PC-3 (cell line): Measurements from ENCODE around the gene MAP3K9. TPM values are rescaled to one million over a fixed set of nuclear protein-coding genes. Genes with fewer than 3 reads are reported as not detected.

Experiments
- ATAC-seq: fragments of 200-7000 bp; cut with Tn5 transposase; 2 replicates; pipeline ENCODE4 v1.9.1; 2020; ENCODE audit warnings: mild to moderate bottlenecking, moderate library complexity
- BruUV-seq: library from RNA; stranded (reverse); fragments of 400-500 nt; replicated peaks from 2 replicates; lab custom pipeline; 2021; lab: Mats Ljungman, UMichigan
- CTCF ChIA-PET: fragments of 300-600 bp; sonication (Branson Sonifier 250); formaldehyde crosslinking; loops from one replicate; lab custom pipeline; 2022; ENCODE audit warnings: antibody characterized with exemption; lab: Charles Lee
- POLR2A ChIA-PET: fragments of 300-600 bp; sonication (Branson Sonifier 250); formaldehyde crosslinking; loops from one replicate; lab custom pipeline; 2022; ENCODE audit warnings: antibody characterized with exemption; ENCODE audit not compliant: unreplicated experiment; lab: Charles Lee
- DNase-seq: peaks from one replicate; pipeline ENCODE4 v3.0.0-alpha.2; 2015
- H2AFZ ChIP-seq: fragments of 300-600 bp; sonication (generic); 2 replicates; pipeline ENCODE4 v1.6.0; 2016; ENCODE audit warnings: antibody characterized with exemption, low read length
- H3F3A ChIP-seq: fragments of 300-600 bp; sonication (generic); one replicate; pipeline ENCODE4 v1.6.0; 2017; ENCODE audit warnings: antibody characterized with exemption, low read length, control low read depth, mild to moderate bottlenecking; ENCODE audit not compliant: unreplicated experiment
- H3K27ac ChIP-seq: fragments of 300-600 bp; sonication (generic); 2 replicates; pipeline ENCODE4 v1.5.1; 2016; ENCODE audit warnings: mild to moderate bottlenecking, low read length
- H3K27me3 ChIP-seq: fragments of 300-600 bp; sonication (generic); 2 replicates; pipeline ENCODE4 v1.6.1; 2016; ENCODE audit warnings: low read length, mixed read lengths
- H3K36me3 ChIP-seq: fragments of 300-600 bp; sonication (generic); 2 replicates; pipeline ENCODE4 v1.6.1; 2016; ENCODE audit warnings: low read depth, mixed run types, low read length, mixed read lengths
- H3K4me1 ChIP-seq: fragments of 300-600 bp; sonication (generic); 2 replicates; pipeline ENCODE4 v1.5.1; 2016; ENCODE audit warnings: low read length; ENCODE audit not compliant: insufficient read depth
- H3K4me2 ChIP-seq: fragments of 300-600 bp; sonication (generic); 2 replicates; pipeline ENCODE4 v1.6.0; 2016; ENCODE audit warnings: low read length
- H3K4me3 ChIP-seq: fragments of 300-600 bp; sonication (generic); 2 replicates; pipeline ENCODE4 v1.5.1; 2016; ENCODE audit warnings: mild to moderate bottlenecking, low read length, mixed read lengths
- H3K79me2 ChIP-seq: fragments of 300-600 bp; sonication (generic); 2 replicates; pipeline ENCODE4 v1.6.1; 2017; ENCODE audit warnings: low read length, mixed read lengths
- H3K9ac ChIP-seq: fragments of 300-600 bp; sonication (generic); 2 replicates; pipeline ENCODE4 v1.6.0; 2016; ENCODE audit warnings: mild to moderate bottlenecking, low read length
- H3K9me2 ChIP-seq: fragments of 300-600 bp; sonication (generic); replicated peaks from 2 replicates; pipeline ENCODE4 v1.6.1; 2016; ENCODE audit warnings: mixed run types, low read length, mixed read lengths
- H3K9me3 ChIP-seq: fragments of 300-600 bp; sonication (generic); 2 replicates; pipeline ENCODE4 v1.6.1; 2016; ENCODE audit warnings: low read length, mixed read lengths
- H4K20me1 ChIP-seq: fragments of 300-600 bp; sonication (generic); 2 replicates; pipeline ENCODE4 v1.6.1; 2016; ENCODE audit warnings: low read length, mixed read lengths
- EZH2 ChIP-seq: fragments of 300-600 bp; sonication (generic); IDR thresholded peaks from one replicate; pipeline ENCODE4 v1.6.1; 2017; ENCODE audit warnings: antibody characterized with exemption, mild to moderate bottlenecking, low read length; ENCODE audit not compliant: unreplicated experiment
- EZH2phosphoT487 ChIP-seq: fragments of 300-600 bp; sonication (generic); IDR thresholded peaks from 2 replicates; pipeline ENCODE4 v1.6.1; 2018; ENCODE audit warnings: mild to moderate bottlenecking, antibody characterized with exemption, low read length, borderline replicate concordance
- intact Hi-C: fragments of 100-400 bp; cut with micrococcal nuclease; formaldehyde crosslinking; loops from 2 replicates; pipeline ENCODE4 v1.9.0; 2023
- total RNA-seq: library from RNA; depleted of rRNA; stranded (reverse); fragments of >200 nt; gene quantifications from 2 replicates; pipeline ENCODE4 v1.2.3, GENCODE V29; 2014
- TF ChIP-seq, protein P1 (sequence below): fragments of 300-600 bp; sonication (generic); conservative IDR thresholded peaks from 2 replicates; pipeline ENCODE4 v1.5.1; 2017; ENCODE audit warnings: antibody characterized with exemption, low read depth, mild to moderate bottlenecking, low read length

MAP3K9 gene
- total RNA-seq, 1 experiment from 2014 or later, result 13.4 TPM

DNA sequence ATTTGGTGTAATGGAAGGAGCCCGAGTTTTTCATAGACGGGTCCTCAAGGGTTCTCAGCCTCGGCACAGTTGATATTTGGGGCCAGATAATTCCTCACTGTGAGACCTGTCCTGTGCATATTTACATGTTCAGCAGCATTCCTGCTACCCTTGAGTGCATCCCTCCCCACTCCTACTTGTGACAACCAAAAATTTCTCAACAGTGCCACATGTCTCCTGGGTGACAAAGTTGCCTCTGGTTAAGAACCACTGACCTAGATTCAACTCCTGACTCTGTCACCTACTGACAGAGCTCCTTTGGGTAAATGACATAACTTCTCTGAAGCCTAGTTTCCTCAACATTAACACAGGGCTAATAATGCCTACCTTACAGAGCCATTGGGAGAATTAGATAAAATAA, 107.2 kb downstream of the MAP3K9 start:
- ATAC-seq, result no peak
- no TSS peak for BruUV-seq

DNA sequence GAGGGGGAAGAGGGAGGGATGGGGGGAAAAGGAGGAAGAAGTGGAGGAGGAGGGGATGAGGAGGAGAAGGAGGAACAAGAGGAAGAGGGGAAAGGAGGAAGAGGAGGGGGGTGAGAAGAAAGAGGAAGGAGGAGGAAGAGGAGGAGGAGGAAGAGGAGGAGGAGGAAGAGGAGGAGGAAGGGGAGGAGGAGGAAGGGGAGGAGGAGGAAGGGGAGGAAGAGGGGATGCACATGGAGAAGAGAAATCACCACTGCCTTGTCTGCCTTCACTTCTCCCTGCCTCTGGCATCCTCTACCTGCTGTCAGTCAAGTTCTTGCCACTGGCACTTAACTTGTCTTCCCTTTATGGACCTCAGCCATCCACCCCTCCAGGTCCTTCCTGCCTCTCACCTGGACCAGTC, 107.7 kb downstream of the MAP3K9 start:
- no peak overlapping the region for H3K4me3 ChIP-seq
- H3K9me2 ChIP-seq, result no peaks in the 10 kb centered on the region
- no peak overlapping the region for H2AFZ ChIP-seq
- no peaks in the 10 kb centered on the region for H3K27me3 ChIP-seq
- no peaks in the 10 kb centered on the region for H3K79me2 ChIP-seq
- no peaks in the 10 kb centered on the region for H3K36me3 ChIP-seq
- TF ChIP-seq EZH2 (no peak), EZH2phosphoT487 (no peak)
- TF ChIP-seq, protein P1, sequence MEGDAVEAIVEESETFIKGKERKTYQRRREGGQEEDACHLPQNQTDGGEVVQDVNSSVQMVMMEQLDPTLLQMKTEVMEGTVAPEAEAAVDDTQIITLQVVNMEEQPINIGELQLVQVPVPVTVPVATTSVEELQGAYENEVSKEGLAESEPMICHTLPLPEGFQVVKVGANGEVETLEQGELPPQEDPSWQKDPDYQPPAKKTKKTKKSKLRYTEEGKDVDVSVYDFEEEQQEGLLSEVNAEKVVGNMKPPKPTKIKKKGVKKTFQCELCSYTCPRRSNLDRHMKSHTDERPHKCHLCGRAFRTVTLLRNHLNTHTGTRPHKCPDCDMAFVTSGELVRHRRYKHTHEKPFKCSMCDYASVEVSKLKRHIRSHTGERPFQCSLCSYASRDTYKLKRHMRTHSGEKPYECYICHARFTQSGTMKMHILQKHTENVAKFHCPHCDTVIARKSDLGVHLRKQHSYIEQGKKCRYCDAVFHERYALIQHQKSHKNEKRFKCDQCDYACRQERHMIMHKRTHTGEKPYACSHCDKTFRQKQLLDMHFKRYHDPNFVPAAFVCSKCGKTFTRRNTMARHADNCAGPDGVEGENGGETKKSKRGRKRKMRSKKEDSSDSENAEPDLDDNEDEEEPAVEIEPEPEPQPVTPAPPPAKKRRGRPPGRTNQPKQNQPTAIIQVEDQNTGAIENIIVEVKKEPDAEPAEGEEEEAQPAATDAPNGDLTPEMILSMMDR, result no peak
- intact Hi-C loops, result no loop called here
- H3K4me1 ChIP-seq, result peaks cover 29% of the 10 kb centered on the region
- no TSS peak for BruUV-seq
- H3K27ac ChIP-seq, result no peak overlapping the region
- no peak overlapping the region for H3K4me2 ChIP-seq
- H3K9me3 ChIP-seq, result no peaks in the 10 kb centered on the region
- no peaks in the 10 kb centered on the region for H4K20me1 ChIP-seq
- CTCF ChIA-PET, result no interaction called here
- POLR2A ChIA-PET, result no interaction called here
- H3K9ac ChIP-seq, result no peak overlapping the region
- H3F3A ChIP-seq, result no peaks in the 10 kb centered on the region
- DNase-seq (no peak), ATAC-seq (no peak)

More for the DNA sequence above, 107.2 kb downstream of the MAP3K9 start:
- TF ChIP-seq, protein P1, result no peak
- TF ChIP-seq EZH2 (no peak), EZH2phosphoT487 (no peak)
- ChIA-PET POLR2A (no interaction called here), CTCF (interaction anchor here (0.7 kb wide), 1 partner anchor 11 kb away, joined by 3 read pairs; no protein-coding TSS in a partner anchor)
- no peak for DNase-seq
- Histone ChIP-seq H3K36me3 (no peaks in the 10 kb centered on the region), H3K4me1 (peaks cover 32% of the 10 kb centered on the region), H2AFZ (no peak overlapping the region), H3K4me3 (no peak overlapping the region), H3K27ac (no peak overlapping the region), H3K27me3 (no peaks in the 10 kb centered on the region), H3F3A (no peaks in the 10 kb centered on the region), H3K9ac (no peak overlapping the region), H3K9me3 (no peaks in the 10 kb centered on the region), H3K4me2 (no peak overlapping the region), H3K9me2 (no peaks in the 10 kb centered on the region), H4K20me1 (no peaks in the 10 kb centered on the region), H3K79me2 (no peaks in the 10 kb centered on the region)
- intact Hi-C loops, result no loop called here

DNA sequence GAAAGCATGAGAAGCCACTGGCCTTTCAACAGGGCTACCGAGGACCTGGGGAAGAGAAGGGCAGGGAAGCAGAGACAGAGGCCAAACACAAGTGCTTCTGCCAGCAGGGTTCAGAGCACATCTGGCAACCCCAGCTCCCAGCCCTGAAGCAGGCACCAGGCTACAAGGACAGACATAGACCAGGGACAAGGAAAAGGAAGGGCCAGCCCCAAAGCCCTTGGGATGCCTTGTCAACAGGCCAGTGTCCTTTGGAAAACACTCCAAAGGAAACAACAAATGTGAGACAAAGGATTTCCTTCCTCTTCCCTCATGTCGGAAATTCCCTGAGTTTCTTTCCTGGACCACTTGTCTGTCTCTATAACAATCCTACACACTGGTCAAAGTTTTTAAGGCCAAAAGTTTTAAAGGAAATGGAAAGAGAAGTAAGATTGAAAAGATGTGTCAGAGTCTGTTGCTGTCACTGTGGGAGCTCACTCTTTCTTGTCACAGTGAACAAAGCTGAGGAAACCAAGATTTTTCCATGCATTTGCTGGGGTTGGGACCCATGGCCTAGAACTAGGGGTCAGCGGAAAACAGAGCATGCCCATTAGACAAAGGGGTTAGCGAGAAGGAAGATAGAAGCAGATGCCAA, 108.2 kb downstream of the MAP3K9 start:
- DNase-seq, result no peak
- no TSS peak for BruUV-seq

More for the DNA sequence above, 108.2 kb downstream of the MAP3K9 start:
- Histone ChIP-seq H3K27me3 (no peaks in the 10 kb centered on the region), H3K9me2 (no peaks in the 10 kb centered on the region), H3K4me3 (no peak overlapping the region), H3K36me3 (no peaks in the 10 kb centered on the region), H4K20me1 (no peaks in the 10 kb centered on the region), H3K9me3 (no peaks in the 10 kb centered on the region), H3K79me2 (no peaks in the 10 kb centered on the region), H3F3A (no peaks in the 10 kb centered on the region), H3K4me1 (peaks cover 27% of the 10 kb centered on the region), H3K9ac (no peak overlapping the region), H3K27ac (no peak overlapping the region), H3K4me2 (no peak overlapping the region), H2AFZ (no peak overlapping the region)
- TF ChIP-seq EZH2phosphoT487 (no peak), EZH2 (no peak)
- TF ChIP-seq, protein P1, result no peak
- CTCF ChIA-PET, result no interaction called here
- intact Hi-C loops, result no loop called here
- POLR2A ChIA-PET, result no interaction called here
- no peak for ATAC-seq
